ENCODE data around the gene OR2Y1. TPM values are rescaled to one million over a fixed set of nuclear protein-coding genes. Genes with fewer than 3 reads are reported as not detected.
"Not testable (repeated sequence)": the region's sequence is repeated elsewhere in the genome, so short reads cannot be mapped to it uniquely, and the experiment has no call there.

The OR2Y1 gene
- total RNA-seq, 4 donors from 2014 or later = not detected

- H3K27me3 ChIP-seq = no peaks in the 10 kb centered on the region
- no peaks in the 10 kb centered on the region for H3K4me1 ChIP-seq
- H3K9me3 ChIP-seq = peaks cover 0 to 44% (median 1%) of the 10 kb centered on the region in 4 donors
- no peaks in the 10 kb centered on the region for H3K36me3 ChIP-seq
- no peak for TF ChIP-seq EP300 (IDR thresholded peaks at IDR 0.05)
- TF ChIP-seq, protein P1, sequence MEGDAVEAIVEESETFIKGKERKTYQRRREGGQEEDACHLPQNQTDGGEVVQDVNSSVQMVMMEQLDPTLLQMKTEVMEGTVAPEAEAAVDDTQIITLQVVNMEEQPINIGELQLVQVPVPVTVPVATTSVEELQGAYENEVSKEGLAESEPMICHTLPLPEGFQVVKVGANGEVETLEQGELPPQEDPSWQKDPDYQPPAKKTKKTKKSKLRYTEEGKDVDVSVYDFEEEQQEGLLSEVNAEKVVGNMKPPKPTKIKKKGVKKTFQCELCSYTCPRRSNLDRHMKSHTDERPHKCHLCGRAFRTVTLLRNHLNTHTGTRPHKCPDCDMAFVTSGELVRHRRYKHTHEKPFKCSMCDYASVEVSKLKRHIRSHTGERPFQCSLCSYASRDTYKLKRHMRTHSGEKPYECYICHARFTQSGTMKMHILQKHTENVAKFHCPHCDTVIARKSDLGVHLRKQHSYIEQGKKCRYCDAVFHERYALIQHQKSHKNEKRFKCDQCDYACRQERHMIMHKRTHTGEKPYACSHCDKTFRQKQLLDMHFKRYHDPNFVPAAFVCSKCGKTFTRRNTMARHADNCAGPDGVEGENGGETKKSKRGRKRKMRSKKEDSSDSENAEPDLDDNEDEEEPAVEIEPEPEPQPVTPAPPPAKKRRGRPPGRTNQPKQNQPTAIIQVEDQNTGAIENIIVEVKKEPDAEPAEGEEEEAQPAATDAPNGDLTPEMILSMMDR (IDR thresholded peaks at IDR 0.05) = no peak
- TF ChIP-seq POLR2A (IDR thresholded peaks at IDR 0.05) = no peak
- WGBS, 2 donors = 63 to 80% methylated on average over 3 of the region's 3 CpGs
- no peak for DNase-seq (ENCODE audit: low spot score in 2 of 2)
- H3K4me3 ChIP-seq = no peak overlapping the region
- no peak overlapping the region for H3K27ac ChIP-seq
Observed at GRCh38 chr5:180769821-180770220, 30.0 kb upstream of the OR2Y1 start.

- Histone ChIP-seq H3K9me3 (peaks cover 0 to 51% (median 0%) of the 10 kb centered on the region in 4 donors), H3K4me1 (no peaks in the 10 kb centered on the region), H3K27me3 (no peaks in the 10 kb centered on the region), H3K4me3 (no peak overlapping the region), H3K27ac (no peak overlapping the region), H3K36me3 (no peaks in the 10 kb centered on the region)
- 47 to 56% methylated on average over 2 of the region's 2 CpGs for WGBS, 2 donors
- DNase-seq (ENCODE audit: low spot score in 2 of 2) = no peak
- TF ChIP-seq EP300 (IDR thresholded peaks at IDR 0.05) = no peak
Observed at GRCh38 chr5:180755601-180756000, 15.7 kb upstream of the OR2Y1 start.

GRCh38 chr5:180744253-180744652 lies 4.4 kb upstream of the OR2Y1 start:
- no peaks in the 10 kb centered on the region for H3K4me1 ChIP-seq
- DNase-seq (ENCODE audit: low spot score in 2 of 2) = no peak

DNA sequence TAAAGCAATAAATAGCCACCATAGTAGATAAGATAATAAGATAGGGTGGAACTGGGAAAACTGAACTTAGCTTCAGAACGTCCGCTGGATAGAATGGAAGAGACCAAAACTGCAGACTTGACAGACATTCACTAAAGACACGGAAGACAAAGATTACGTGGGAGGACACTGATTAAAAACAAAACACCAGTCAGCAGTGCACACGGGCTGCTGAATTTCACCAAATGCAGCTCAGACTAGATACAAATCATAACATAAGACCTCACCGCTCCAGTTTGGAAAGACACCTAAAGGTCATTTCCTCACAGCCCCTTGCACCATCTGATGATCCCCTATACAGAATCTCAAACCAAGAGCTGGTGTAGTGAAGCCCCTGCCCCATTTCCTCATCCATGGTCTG lies 2.9 kb upstream of the OR2Y1 start:
- Histone ChIP-seq H3K9me3 (no peaks in the 10 kb centered on the region), H3K36me3 (no peaks in the 10 kb centered on the region), H3K4me1 (no peaks in the 10 kb centered on the region), H3K4me3 (no peak overlapping the region), H3K27ac (no peak overlapping the region), H3K27me3 (no peaks in the 10 kb centered on the region)
- 75 to 76% methylated on average over 6 of the region's 6 CpGs for WGBS, 2 donors
- DNase-seq (ENCODE audit: low spot score in 2 of 2) = no peak
- TF ChIP-seq POLR2A (IDR thresholded peaks at IDR 0.05) = no peak
- TF ChIP-seq, protein P1 (IDR thresholded peaks at IDR 0.05) = no peak
- no peak for TF ChIP-seq EP300 (IDR thresholded peaks at IDR 0.05)

More at GRCh38 chr5:180744253-180744652, 4.4 kb upstream of the OR2Y1 start:
- no peaks in the 10 kb centered on the region for H3K9me3 ChIP-seq
- no peaks in the 10 kb centered on the region for H3K36me3 ChIP-seq
- H3K27ac ChIP-seq = no peak overlapping the region
- H3K4me3 ChIP-seq = no peak overlapping the region
- 71 to 81% methylated on average over 5 of the region's 5 CpGs for WGBS, 2 donors
- TF ChIP-seq EP300 (IDR thresholded peaks at IDR 0.05) (no peak), POLR2A (IDR thresholded peaks at IDR 0.05) (no peak)
- TF ChIP-seq, protein P1 (IDR thresholded peaks at IDR 0.05) = no peak
- H3K27me3 ChIP-seq = no peaks in the 10 kb centered on the region

DNA sequence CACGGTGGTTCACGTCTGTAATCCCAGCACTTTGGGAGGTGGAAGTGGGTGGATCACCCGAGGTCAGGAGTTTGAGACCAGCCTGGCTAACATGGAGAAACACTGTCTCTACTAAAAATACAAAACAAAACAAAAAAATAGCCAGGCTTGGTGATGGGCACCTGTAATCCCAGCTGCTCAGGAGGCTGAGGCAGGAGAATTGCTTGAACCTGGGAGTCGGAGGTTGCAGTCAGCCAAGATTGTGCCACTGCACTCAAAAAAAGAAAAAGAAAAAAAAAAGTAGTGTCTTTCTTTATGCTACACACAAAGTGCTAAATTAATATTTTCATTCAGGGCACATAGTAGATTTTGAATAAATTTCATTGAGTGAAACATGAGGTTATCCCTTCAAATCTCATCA lies 1.1 kb upstream of the OR2Y1 start:
- H3K27me3 ChIP-seq; H3K27ac ChIP-seq; H3K4me1 ChIP-seq; DNase-seq (ENCODE audit: low spot score in 2 of 2); H3K4me3 ChIP-seq; H3K36me3 ChIP-seq; H3K9me3 ChIP-seq: not testable (repeated sequence)
- 74% methylated on average over 4 of the region's 4 CpGs for WGBS, 2 donors

DNA sequence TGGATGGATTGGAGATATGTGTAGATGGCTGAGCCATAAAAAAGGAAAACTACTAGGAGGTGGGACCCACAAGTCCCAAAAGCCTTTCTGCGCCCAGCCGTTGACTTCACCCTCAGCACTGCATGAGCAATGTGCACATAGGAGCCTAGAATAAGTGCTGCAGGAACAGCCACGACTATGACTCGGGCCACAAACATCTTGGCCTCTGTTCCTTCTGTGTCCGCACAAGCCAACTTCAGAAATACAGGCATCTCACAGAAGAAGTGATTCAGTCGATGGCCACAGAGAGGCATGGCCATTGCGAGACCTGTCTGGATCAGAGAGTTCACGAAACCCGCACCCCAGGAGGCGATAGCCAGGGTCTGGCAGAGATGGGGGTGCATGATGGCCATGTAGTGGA lies 587 bp downstream of the OR2Y1 start:
- no peak overlapping the region for H3K4me3 ChIP-seq
- H3K27me3 ChIP-seq = no peaks in the 10 kb centered on the region
- no peaks in the 10 kb centered on the region for H3K36me3 ChIP-seq
- no peak for DNase-seq (ENCODE audit: low spot score in 2 of 2)
- no peak for TF ChIP-seq POLR2A (IDR thresholded peaks at IDR 0.05)
- no peak for TF ChIP-seq EP300 (IDR thresholded peaks at IDR 0.05)
- TF ChIP-seq, protein P1 (IDR thresholded peaks at IDR 0.05) = no peak
- no peaks in the 10 kb centered on the region for H3K4me1 ChIP-seq
- WGBS, 2 donors = 91 to 92% methylated on average over 10 of the region's 10 CpGs
- H3K27ac ChIP-seq = no peak overlapping the region
- no peaks in the 10 kb centered on the region for H3K9me3 ChIP-seq
